GM18861 (cell line): ENCODE data around the gene MSH3.
"Not testable (repeated sequence)": the region's sequence is repeated elsewhere in the genome, so short reads cannot be mapped to it uniquely, and the experiment has no call there.

ENCODE experiments used
- ATAC-seq: cut with Tn5 transposase; IDR thresholded peaks from one replicate; pipeline ENCODE4 v1.9.1; 2021; ENCODE audit not compliant: unreplicated experiment

MSH3 gene

GRCh38 chr5:80752427-80752826, 98.0 kb downstream of the MSH3 start:
- ATAC-seq: no peak

- ATAC-seq: no peak
These were observed 99.3 kb downstream of the MSH3 start for GRCh38 chr5:80753712-80754111.

GRCh38 chr5:80754900-80755299, 100.4 kb downstream of the MSH3 start:
- ATAC-seq: no peak

- ATAC-seq: peak; percentile 92
These were observed 101.2 kb downstream of the MSH3 start for GRCh38 chr5:80755626-80756025.

- no peak for ATAC-seq
These were observed 101.8 kb downstream of the MSH3 start for GRCh38 chr5:80756292-80756691.

- ATAC-seq: no peak
These were observed 102.8 kb downstream of the MSH3 start for GRCh38 chr5:80757290-80757689.

GRCh38 chr5:80759866-80760577, 105.6 kb downstream of the MSH3 start:
- ATAC-seq: no peak

GRCh38 chr5:80760680-80761079, 106.2 kb downstream of the MSH3 start:
- ATAC-seq: no peak

- ATAC-seq: no peak
These were observed 106.7 kb downstream of the MSH3 start for GRCh38 chr5:80761176-80761575.

GRCh38 chr5:80761966-80762365, 107.5 kb downstream of the MSH3 start:
- no peak for ATAC-seq

GRCh38 chr5:80762573-80762972, 108.1 kb downstream of the MSH3 start:
- no peak for ATAC-seq

- no peak for ATAC-seq
These were observed 108.8 kb downstream of the MSH3 start for GRCh38 chr5:80763211-80763610.

GRCh38 chr5:80763873-80764647, 109.6 kb downstream of the MSH3 start:
- ATAC-seq: no peak

GRCh38 chr5:80764786-80765185, 110.3 kb downstream of the MSH3 start:
- ATAC-seq: no peak

- ATAC-seq: no peak
These were observed 123.2 kb downstream of the MSH3 start for GRCh38 chr5:80777347-80778287.

GRCh38 chr5:80780024-80780423, 125.6 kb downstream of the MSH3 start:
- ATAC-seq: no peak

- no peak for ATAC-seq
These were observed 126.4 kb downstream of the MSH3 start for GRCh38 chr5:80780761-80781285.

GRCh38 chr5:80781356-80781755, 126.9 kb downstream of the MSH3 start:
- no peak for ATAC-seq

GRCh38 chr5:80782626-80783025, 128.2 kb downstream of the MSH3 start:
- no peak for ATAC-seq

GRCh38 chr5:80783751-80784150, 129.3 kb downstream of the MSH3 start:
- ATAC-seq: not testable (repeated sequence)

- no peak for ATAC-seq
These were observed 130.0 kb downstream of the MSH3 start for GRCh38 chr5:80784451-80784850.
